Lower lobe of right lung (tissue), 2 donors: ENCODE results near the gene NCOA6. TPM values are rescaled to one million over a fixed set of nuclear protein-coding genes. Genes with fewer than 3 reads are reported as not detected.

Source experiments
- ATAC-seq, 2 donors: fragments of 200-7000 bp; cut with Tn5 transposase; one replicate each; pipeline ENCODE4 v1.9.1; 2020 to 2022; ENCODE audit warnings: mild to moderate bottlenecking in 2 of 2, moderate library complexity in 2 of 2
- DNase-seq: peaks from one replicate; pipeline ENCODE4 v3.0.0-alpha.2; 2020
- H3K27ac ChIP-seq: fragments of 200-600 bp; one replicate; pipeline ENCODE4 v1.8.0; 2022
- H3K27me3 ChIP-seq: fragments of 200-600 bp; one replicate; pipeline ENCODE4 v1.8.0; 2022; ENCODE audit warnings: low read depth
- H3K36me3 ChIP-seq: fragments of 200-600 bp; one replicate; pipeline ENCODE4 v1.8.0; 2022; ENCODE audit warnings: mild to moderate bottlenecking
- H3K4me1 ChIP-seq: fragments of 200-600 bp; one replicate; pipeline ENCODE4 v1.8.0; 2022
- H3K4me3 ChIP-seq: fragments of 200-600 bp; one replicate; pipeline ENCODE4 v1.8.0; 2022; ENCODE audit warnings: mild to moderate bottlenecking
- H3K9me3 ChIP-seq: fragments of 200-600 bp; one replicate; pipeline ENCODE4 v1.8.0; 2022
- intact Hi-C: fragments of 100-400 bp; cut with DNase I; formaldehyde crosslinking; loops from one replicate; pipeline ENCODE4 v1.11.0; 2022
- total RNA-seq: library from RNA; stranded (reverse); fragmentation: NEBNext Ultra II Directional; extraction: Animal tissue kit (Norgen Biotek cat#: 25700); gene quantifications from one replicate; pipeline ENCODE4 v1.2.1, GENCODE V29; 2021
- TF ChIP-seq, protein P1 (sequence below): fragments of 200-600 bp; IDR thresholded peaks from one replicate; pipeline ENCODE4 v1.8.0; 2022; ENCODE audit warnings: antibody characterized with exemption, mild to moderate bottlenecking
- donor health status: DM: no; HTN: yes; CAD: no; lungs with severe emphysema.

NCOA6 gene
- total RNA-seq, 1 donor from 2014 or later = 27.1 TPM

DNA sequence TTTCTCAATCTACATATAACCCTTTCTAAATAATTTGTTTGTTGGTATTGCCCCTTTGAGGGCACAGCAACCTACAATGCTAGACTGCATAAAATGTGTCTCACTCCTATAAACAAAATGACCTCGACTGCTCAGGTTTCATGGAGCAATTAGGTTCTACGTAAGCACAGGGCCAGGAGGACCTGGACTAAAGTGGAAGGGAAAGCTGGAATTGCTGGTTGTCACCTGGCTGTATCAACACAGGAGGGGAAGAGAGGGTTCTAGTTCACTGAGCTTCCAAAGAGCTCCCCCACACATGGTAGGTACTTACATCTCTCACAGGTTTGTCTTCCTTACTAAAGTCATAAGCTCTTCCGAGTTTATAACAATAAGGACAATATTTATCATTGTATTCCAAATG is 51.0 kb downstream of the NCOA6 start:
- ATAC-seq (no peak), DNase-seq (no peak)
- Histone ChIP-seq H3K36me3 (peaks cover 74% of the 10 kb centered on the region), H3K27me3 (no peaks in the 10 kb centered on the region), H3K4me1 (no peaks in the 10 kb centered on the region), H3K9me3 (no peaks in the 10 kb centered on the region), H3K27ac (no peak overlapping the region), H3K4me3 (no peak overlapping the region)
- TF ChIP-seq, protein P1, sequence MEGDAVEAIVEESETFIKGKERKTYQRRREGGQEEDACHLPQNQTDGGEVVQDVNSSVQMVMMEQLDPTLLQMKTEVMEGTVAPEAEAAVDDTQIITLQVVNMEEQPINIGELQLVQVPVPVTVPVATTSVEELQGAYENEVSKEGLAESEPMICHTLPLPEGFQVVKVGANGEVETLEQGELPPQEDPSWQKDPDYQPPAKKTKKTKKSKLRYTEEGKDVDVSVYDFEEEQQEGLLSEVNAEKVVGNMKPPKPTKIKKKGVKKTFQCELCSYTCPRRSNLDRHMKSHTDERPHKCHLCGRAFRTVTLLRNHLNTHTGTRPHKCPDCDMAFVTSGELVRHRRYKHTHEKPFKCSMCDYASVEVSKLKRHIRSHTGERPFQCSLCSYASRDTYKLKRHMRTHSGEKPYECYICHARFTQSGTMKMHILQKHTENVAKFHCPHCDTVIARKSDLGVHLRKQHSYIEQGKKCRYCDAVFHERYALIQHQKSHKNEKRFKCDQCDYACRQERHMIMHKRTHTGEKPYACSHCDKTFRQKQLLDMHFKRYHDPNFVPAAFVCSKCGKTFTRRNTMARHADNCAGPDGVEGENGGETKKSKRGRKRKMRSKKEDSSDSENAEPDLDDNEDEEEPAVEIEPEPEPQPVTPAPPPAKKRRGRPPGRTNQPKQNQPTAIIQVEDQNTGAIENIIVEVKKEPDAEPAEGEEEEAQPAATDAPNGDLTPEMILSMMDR = no peak
- intact Hi-C loops = no loop called here

DNA sequence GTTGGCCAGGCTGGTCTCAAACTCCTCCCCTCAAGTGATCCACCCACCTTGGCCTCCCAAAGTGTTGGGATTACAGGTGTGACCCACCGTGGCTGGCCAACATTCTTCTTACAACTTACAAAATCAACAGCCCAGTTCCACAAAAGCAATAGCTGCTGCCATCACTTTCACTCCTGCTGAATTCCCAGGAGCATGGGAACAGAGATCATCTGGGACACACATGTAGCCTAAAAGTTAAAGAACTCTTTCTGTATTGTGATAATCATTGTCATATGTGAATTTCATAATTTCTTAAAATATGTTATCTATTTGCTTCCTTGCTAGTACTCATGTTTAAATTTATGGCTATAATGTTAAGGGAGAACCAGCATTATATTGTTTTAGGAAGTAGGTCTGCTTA is 51.7 kb downstream of the NCOA6 start:
- TF ChIP-seq, protein P1 = no peak
- DNase-seq = no peak
- Histone ChIP-seq H3K36me3 (peaks cover 69% of the 10 kb centered on the region), H3K4me3 (no peak overlapping the region), H3K27me3 (no peaks in the 10 kb centered on the region), H3K4me1 (no peaks in the 10 kb centered on the region), H3K9me3 (no peaks in the 10 kb centered on the region), H3K27ac (no peak overlapping the region)
- intact Hi-C loops = no loop called here
- no peak for ATAC-seq

DNA sequence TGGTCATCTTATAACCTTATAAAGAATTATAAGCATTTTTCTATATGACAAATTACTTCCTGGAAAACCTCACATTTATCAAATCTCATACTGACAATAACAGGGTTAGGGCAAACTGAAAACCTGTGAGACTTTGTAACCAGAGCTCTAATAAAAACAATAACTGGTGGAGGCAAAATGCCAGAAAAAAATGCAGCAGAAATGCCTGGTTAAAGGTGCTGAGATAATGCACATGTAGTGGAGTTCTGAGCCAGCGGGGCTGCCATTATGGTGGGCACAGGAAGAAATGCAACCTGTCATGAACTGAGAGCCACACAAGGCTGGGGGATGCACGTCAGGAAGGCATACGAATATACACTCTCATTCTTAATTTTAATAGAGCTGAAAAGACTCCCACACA is 53.0 kb downstream of the NCOA6 start:
- intact Hi-C loops = no loop called here
- Histone ChIP-seq H3K27me3 (no peaks in the 10 kb centered on the region), H3K4me1 (no peaks in the 10 kb centered on the region), H3K27ac (no peak overlapping the region), H3K4me3 (no peak overlapping the region), H3K36me3 (peaks cover 74% of the 10 kb centered on the region), H3K9me3 (no peaks in the 10 kb centered on the region)
- TF ChIP-seq, protein P1 = no peak
- ATAC-seq (no peak), DNase-seq (no peak)

DNA sequence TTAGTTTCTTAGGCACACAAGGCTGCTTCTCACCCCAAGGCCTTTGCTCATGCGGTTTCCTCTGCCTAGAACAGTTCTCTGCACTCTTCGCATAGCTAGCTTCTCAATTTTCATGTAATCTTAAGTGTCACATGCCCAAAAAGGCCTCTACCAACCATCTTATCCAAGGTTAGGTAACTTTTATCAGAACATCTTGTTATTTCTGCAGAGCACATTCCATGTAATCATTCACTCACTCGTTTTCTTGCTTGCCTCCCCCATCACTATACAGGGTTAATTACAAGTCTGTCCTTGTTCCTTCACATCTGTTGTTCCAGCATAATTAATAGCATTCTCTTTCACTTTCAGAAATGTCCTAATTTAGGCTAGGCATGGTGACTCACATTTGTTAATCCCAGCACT is 53.8 kb downstream of the NCOA6 start:
- H3K27ac ChIP-seq = no peak overlapping the region
- no peaks in the 10 kb centered on the region for H3K4me1 ChIP-seq
- DNase-seq (no peak), ATAC-seq (no peak)
- no peaks in the 10 kb centered on the region for H3K27me3 ChIP-seq
- intact Hi-C loops = no loop called here
- peaks cover 82% of the 10 kb centered on the region for H3K36me3 ChIP-seq
- H3K9me3 ChIP-seq = no peaks in the 10 kb centered on the region
- H3K4me3 ChIP-seq = no peak overlapping the region
- TF ChIP-seq, protein P1 = no peak

DNA sequence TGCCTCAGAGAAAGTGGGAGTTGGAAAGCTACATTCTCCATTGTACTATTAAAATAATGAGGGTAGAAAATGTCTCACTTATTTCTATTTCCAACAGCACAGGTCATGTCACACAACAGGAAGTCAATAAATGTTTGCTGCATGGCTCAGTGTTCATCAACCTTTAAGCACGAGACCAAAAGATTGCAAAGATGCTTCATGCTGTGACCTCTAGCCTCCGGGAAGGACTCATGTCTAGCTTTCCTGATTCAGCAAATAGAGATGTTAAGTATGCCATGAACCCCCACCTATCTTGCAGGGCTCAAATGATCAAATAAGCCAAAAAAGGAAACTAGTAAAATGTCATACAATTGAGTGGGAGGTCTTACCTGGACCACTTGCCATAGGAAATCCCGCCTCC is 57.4 kb downstream of the NCOA6 start:
- TF ChIP-seq, protein P1 = no peak
- intact Hi-C loops = no loop called here
- Histone ChIP-seq H3K4me3 (no peak overlapping the region), H3K36me3 (peaks cover 82% of the 10 kb centered on the region), H3K4me1 (no peaks in the 10 kb centered on the region), H3K27me3 (no peaks in the 10 kb centered on the region), H3K27ac (no peak overlapping the region), H3K9me3 (no peaks in the 10 kb centered on the region)
- ATAC-seq = no peak
- DNase-seq = no peak

DNA sequence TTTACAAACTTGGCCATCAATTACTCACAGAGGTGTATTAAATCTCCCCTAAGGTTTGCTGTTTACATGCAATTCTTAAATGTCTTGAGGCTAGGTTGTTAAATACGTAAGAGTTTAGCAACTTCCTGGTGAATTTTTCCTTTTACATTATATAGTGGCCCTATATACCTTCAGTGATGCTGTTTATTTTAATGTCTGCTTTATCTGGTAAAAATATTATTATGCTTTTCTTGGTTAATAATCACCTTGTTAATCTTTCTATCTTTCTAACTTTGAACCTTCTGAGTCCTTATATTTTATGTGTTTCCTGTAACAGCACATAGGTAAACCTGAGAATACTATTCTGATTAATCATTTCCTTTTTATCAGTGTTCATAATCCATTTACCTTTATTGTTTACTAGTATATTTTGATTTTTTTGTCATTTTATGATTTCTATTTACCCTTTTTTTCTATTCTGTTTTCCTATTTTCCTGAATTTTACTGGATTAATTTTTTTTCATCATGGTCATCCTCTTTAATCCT is 63.4 kb downstream of the NCOA6 start:
- no peak for ATAC-seq
- TF ChIP-seq, protein P1 = no peak
- H3K4me3 ChIP-seq = no peak overlapping the region
- no peak for DNase-seq
- intact Hi-C loops = no loop called here
- H3K9me3 ChIP-seq = no peaks in the 10 kb centered on the region
- H3K36me3 ChIP-seq = peaks cover 98% of the 10 kb centered on the region
- no peak overlapping the region for H3K27ac ChIP-seq
- H3K27me3 ChIP-seq = no peaks in the 10 kb centered on the region
- H3K4me1 ChIP-seq = no peaks in the 10 kb centered on the region
